SK-N-MC (cell line): ENCODE measurements around the gene OR6C2.

Experiments used
- DNase-seq: peaks from one replicate; pipeline ENCODE4 v3.0.0-alpha.2; 2011; ENCODE audit warnings: low read depth, low spot score
- H3K27ac ChIP-seq: fragments of 200-600 bp; sonication (generic); 2 replicates; pipeline ENCODE4 v1.5.1; 2016; ENCODE audit warnings: mixed run types
- H3K36me3 ChIP-seq: fragments of 200-600 bp; sonication (generic); 2 replicates; pipeline ENCODE4 v1.6.1; 2017; ENCODE audit warnings: antibody characterized with exemption, low read length, mixed read lengths; ENCODE audit not compliant: insufficient read depth
- H3K4me3 ChIP-seq: fragments of 200-600 bp; sonication (generic); 2 replicates; pipeline ENCODE4 v1.5.1; 2016
- H3K9ac ChIP-seq: fragments of 200-600 bp; sonication (generic); 2 replicates; pipeline ENCODE4 v1.8.0; 2017; ENCODE audit warnings: mixed run types, mixed read lengths; ENCODE audit not compliant: insufficient read length
- H3K9me3 ChIP-seq: fragments of 200-600 bp; sonication (generic); 2 replicates; pipeline ENCODE4 v1.6.1; 2017; ENCODE audit warnings: low read depth, mild to moderate bottlenecking, antibody characterized with exemption, low read length, moderate library complexity, mixed read lengths
- EZH2 ChIP-seq: fragments of 200-600 bp; sonication (generic); IDR thresholded peaks from one replicate; pipeline ENCODE4 v1.6.1; 2017; ENCODE audit warnings: antibody characterized with exemption
- FOXP2 ChIP-seq: optimal IDR thresholded peaks from 2 replicates; pipeline ENCODE3; 2011; ENCODE audit warnings: mild to moderate bottlenecking, moderate library complexity; ENCODE audit not compliant: insufficient read depth; ENCODE audit errors: extremely low read length, control extremely low read depth
- POLR2AphosphoS5 ChIP-seq: IDR thresholded peaks from 2 replicates; pipeline ENCODE4 v1.6.1; 2012; ENCODE audit warnings: mild to moderate bottlenecking, low read depth, low read length, borderline replicate concordance

The OR6C2 gene

GRCh38 chr12:55499810-55500252 lies 56.0 kb downstream of the OR6C2 start:
- no peaks in the 10 kb centered on the region for H3K36me3 ChIP-seq
- no peaks in the 10 kb centered on the region for H3K9me3 ChIP-seq
- no peak overlapping the region for H3K4me3 ChIP-seq
- no peak overlapping the region for H3K27ac ChIP-seq
- H3K9ac ChIP-seq = no peak overlapping the region
- DNase-seq = no peak
- TF ChIP-seq FOXP2 = no peak
- no peak for TF ChIP-seq EZH2
- TF ChIP-seq POLR2AphosphoS5 = no peak

DNA sequence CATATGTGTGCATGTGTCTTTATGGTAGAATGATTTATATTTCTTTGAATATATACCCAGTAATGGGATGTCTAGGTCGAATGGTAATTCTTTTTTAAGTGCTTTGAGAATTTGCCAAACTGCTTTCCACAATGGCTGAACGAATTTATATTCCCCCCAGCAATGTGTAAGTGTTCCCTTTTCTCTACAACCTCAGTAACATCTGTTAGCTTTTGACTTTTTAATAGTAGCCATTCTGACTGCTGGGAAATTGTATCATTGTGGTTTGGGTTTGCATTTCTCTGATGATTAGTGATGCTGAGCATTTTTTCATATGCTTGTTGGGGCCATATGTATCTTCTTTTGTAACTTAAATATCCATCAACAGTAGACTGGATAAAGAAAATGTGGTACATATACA lies 57.7 kb downstream of the OR6C2 start:
- Histone ChIP-seq H3K27ac (no peak overlapping the region), H3K9me3 (no peaks in the 10 kb centered on the region), H3K36me3 (no peaks in the 10 kb centered on the region), H3K4me3 (no peak overlapping the region), H3K9ac (no peak overlapping the region)
- peak; percentile 26 for DNase-seq
- no peak for TF ChIP-seq POLR2AphosphoS5
- no peak for TF ChIP-seq EZH2
- no peak for TF ChIP-seq FOXP2
